Retinal pigment epithelial cell (primary cell): Measurements from ENCODE around the gene TMOD1.
A peak's percentile ranks its signal among the peaks of the same experiment; 100 is the strongest.

ENCODE experiments used
- DNase-seq: peaks from one replicate; pipeline ENCODE4 v3.0.0-alpha.2; 2010; ENCODE audit warnings: low read depth
- H3K4me3 ChIP-seq: 2 replicates; pipeline ENCODE4 v1.5.1; 2011; ENCODE audit warnings: mild to moderate bottlenecking, low read length, control low read depth, moderate library complexity
- CTCF ChIP-seq: conservative IDR thresholded peaks from 2 replicates; pipeline ENCODE4 v1.5.1; 2011; ENCODE audit warnings: low read depth, low read length, control low read depth, inconsistent platforms

The TMOD1 gene

GRCh38 chr9:97556721-97557605, 55.5 kb downstream of the TMOD1 start:
- H3K4me3 ChIP-seq, result no peak overlapping the region
- no peak for DNase-seq
- no peak for TF ChIP-seq CTCF

GRCh38 chr9:97557606-97558095, 56.2 kb downstream of the TMOD1 start:
- H3K4me3 ChIP-seq, result no peak overlapping the region
- DNase-seq, result no peak
- TF ChIP-seq CTCF, result no peak

GRCh38 chr9:97558701-97559101, 57.2 kb downstream of the TMOD1 start:
- DNase-seq, result no peak
- no peak overlapping the region for H3K4me3 ChIP-seq
- TF ChIP-seq CTCF, result no peak

- peak; percentile 24 for DNase-seq
- no peak overlapping the region for H3K4me3 ChIP-seq
- TF ChIP-seq CTCF, result no peak
Observed at GRCh38 chr9:97559111-97559514, 57.6 kb downstream of the TMOD1 start.

- DNase-seq, result no peak
- H3K4me3 ChIP-seq, result no peak overlapping the region
- no peak for TF ChIP-seq CTCF
Observed at GRCh38 chr9:97560154-97560553, 58.7 kb downstream of the TMOD1 start.

- H3K4me3 ChIP-seq, result no peak overlapping the region
- TF ChIP-seq CTCF, result no peak
- no peak for DNase-seq
Observed at GRCh38 chr9:97560851-97561250, 59.4 kb downstream of the TMOD1 start.

- TF ChIP-seq CTCF, result no peak
- no peak overlapping the region for H3K4me3 ChIP-seq
- DNase-seq, result no peak
Observed at GRCh38 chr9:97561501-97561900, 60.0 kb downstream of the TMOD1 start.
